ENCODE results near the gene PXDC1.

Gene PXDC1

GRCh38 chr6:3749067-3749841, 2.3 kb downstream of the PXDC1 start:
- in situ Hi-C loops (cut with MboI; ENCODE audit: low sequenced_read_pairs) = no loop called here

DNA sequence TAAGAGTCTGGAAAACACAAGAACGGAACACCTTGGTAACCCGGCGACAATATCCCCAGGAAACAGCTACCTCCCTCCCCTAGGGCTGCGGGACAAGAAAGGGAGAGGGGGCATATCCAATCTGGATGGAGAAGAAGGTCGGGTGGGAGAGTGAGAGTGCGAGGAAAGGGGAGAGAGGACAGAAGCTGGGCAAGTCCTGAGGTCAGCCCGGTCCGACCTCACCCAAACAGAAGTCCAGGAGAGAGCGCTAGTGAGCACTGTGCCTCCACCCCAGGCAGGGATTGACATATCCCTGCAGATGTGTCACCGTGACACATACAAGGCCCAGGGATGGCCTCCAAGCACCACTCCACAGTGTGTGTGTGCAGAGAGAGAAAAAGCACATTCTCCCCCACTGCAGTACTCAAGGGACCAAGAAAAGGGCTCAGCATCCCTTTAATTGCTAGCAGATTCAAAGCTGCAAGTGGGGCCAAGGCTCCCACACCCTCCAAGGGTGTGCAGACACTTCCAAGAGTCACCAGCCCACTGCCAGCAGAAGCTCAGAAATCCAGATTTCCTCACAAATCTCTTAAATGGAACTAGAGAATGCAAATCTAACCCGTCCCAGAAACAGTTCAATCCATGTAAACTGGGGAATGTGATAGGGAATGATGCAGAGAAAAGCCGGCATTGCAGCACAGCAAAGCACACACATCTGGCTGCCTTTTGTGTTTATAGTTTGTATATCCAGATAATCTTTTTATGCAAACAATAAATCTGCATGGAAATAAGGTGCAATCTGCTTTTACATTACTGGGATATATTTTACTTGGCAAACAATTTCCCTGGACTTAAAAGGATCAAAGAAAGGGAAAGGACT, 3.1 kb downstream of the PXDC1 start:
- in situ Hi-C loops (cut with MboI; ENCODE audit: low sequenced_read_pairs) = no loop called here

DNA sequence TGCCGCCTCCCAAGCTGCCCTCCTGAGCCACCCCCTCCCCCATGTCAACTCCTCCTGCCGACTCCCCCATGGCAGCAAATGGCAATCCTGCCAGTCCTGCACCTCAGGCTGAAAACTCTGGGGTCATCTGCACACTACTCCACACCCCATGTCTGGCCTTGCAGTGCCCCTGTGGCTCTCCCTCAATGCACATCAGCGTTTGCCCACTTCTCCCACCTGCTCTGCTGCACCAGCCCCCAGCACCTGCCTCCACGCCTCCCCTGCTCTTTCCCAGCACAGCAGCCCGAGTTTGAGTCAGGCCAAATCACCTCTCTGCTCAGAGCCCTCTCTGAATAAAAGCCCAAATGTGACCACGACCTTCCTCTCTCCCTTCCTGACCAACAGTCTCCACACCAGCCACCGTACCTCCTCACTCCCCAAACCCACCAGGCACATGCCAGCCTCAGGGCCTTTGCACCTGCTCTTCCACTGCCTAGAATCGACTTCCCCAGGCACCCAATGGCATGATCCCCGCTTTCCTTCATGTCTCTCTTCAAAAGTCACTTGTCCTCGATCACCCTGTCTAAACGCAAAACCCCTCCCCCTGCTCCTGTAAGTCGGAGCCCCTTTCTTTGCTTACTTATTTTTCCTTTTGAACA, 4.3 kb downstream of the PXDC1 start:
- in situ Hi-C loops (cut with MboI; ENCODE audit: low sequenced_read_pairs) = no loop called here

DNA sequence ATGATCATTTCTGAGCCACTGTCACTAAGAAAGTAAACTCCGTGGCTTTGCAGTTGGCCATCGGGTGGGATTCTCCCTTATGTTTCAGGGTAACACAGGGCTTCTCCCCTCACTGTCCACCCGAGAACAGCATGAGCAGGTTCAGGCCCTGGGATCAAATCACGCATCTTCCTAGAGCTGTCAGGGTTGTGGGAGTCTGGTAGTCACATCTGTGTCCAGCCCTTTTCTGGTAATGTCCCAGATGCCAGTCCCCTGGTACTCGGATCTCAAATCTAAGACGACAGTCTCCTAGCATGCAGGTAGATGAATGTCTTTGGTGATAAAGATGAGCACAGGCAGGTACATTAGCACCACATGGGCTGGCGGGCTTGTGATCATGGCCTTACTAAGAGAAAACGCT, 4.8 kb downstream of the PXDC1 start:
- in situ Hi-C loops (cut with MboI; ENCODE audit: low sequenced_read_pairs) = no loop called here

GRCh38 chr6:3746119-3746691, 5.3 kb downstream of the PXDC1 start:
- in situ Hi-C loops (cut with MboI; ENCODE audit: low sequenced_read_pairs) = no loop called here

DNA sequence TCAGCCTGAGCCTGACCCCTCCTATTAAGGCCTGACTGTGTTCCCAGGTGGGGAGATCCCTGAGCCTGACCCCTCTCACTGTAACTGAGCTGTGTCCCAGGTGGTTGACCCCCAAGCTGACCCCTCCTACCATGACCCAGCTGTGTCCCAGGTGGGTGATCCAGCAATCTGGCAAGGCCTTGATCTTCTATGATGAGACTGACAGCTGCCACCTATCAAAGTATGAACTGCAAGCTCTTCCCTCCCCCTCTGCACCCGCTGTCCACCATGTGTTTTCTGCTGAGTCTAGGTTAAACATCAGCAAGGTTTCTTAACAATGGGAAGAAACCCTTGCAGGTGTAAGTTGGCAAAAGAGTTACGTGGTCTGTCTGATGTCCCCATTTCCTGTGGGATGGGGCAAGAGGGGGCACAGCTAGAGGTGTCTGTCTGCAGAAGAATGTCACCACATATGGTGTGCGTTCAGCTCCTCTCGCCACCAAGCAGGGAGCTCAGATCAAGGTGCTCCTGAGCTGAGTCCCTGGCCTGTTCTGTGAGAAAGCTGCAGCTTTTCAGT, 5.9 kb downstream of the PXDC1 start:
- in situ Hi-C loops (cut with MboI; ENCODE audit: low sequenced_read_pairs) = no loop called here

GRCh38 chr6:3744901-3745470, 6.5 kb downstream of the PXDC1 start:
- in situ Hi-C loops (cut with MboI; ENCODE audit: low sequenced_read_pairs) = no loop called here

GRCh38 chr6:3744211-3744900, 7.2 kb downstream of the PXDC1 start:
- in situ Hi-C loops (cut with MboI; ENCODE audit: low sequenced_read_pairs) = no loop called here

DNA sequence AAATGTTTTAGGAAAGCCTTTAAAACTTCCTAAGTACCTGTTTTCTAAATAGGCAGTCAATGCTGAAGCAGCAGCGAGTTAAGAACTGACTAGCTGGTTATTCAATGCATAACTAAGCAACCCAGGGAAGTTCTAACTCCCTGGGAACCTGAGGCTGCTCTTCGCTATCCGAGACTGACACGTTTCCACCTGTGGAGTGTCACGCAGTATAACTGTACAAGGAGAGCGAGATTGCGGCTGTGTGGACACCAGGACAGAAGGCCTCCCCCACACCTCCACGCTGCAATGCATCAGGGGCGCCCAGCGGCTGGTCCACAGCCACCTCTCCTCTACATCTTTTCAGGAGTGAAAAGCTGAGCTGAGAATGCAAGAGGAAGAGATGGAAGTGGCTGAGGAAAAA, 8.0 kb downstream of the PXDC1 start:
- in situ Hi-C loops (cut with MboI; ENCODE audit: low sequenced_read_pairs) = no loop called here

DNA sequence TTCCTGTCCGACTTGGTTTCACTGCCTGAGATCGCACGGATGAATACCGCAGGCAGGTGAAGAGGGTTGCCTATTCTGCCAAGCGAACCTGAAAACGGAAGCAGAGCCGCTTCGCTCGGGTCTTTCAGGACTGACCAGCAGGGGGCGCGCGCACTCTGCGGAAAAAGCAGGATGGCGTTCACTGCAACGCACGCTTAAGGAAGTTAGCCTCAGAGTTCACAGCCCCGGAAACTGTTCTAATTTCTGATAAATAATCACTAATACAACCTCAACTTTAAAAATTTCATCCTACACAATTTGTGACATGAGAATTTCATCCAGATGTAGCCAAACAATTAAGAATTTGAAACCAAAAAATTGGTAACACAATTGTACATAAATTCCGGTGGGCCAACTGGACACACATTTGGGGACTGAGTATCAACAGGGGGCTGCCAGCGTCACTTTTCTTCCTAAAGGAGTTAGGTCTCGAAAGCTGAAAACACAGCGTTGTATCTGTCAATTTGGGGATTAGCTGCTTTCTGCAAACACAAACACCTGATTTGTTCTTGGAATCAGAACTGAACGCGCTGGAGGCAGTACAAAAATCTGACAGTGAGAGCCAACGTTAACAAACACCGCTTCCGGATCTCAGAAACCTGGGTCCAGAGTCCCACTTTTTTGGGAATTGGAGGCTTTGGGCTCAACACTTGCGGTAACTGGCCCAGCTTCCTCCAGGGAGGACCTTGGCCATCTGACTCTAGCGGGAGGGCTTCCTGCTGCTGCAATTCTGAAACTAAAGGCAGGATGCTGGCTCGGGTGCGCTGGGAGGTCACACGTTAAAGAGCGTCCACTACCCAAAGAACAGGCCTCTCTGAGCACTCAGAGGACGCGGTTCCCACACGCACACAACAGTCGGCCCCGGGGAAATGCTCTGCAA, 8.8 kb downstream of the PXDC1 start:
- in situ Hi-C loops (cut with MboI; ENCODE audit: low sequenced_read_pairs) = no loop called here

DNA sequence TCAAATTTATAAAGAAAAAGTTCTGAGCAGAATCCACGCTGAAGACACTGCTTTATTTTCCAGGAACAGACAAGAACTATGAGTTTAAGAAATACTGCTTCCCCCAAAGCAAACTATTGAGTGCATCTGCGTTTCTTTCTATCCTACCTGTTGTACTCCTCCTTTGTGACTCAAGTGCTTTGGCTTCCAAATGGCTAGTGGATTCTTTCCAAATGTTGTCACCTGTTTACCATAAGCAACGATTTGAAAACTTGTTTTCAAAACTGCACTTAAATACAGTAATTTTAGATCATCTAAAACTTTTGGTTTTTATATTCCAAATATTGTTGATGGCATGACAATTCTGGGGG, 9.5 kb downstream of the PXDC1 start:
- in situ Hi-C loops (cut with MboI; ENCODE audit: low sequenced_read_pairs) = no loop called here

DNA sequence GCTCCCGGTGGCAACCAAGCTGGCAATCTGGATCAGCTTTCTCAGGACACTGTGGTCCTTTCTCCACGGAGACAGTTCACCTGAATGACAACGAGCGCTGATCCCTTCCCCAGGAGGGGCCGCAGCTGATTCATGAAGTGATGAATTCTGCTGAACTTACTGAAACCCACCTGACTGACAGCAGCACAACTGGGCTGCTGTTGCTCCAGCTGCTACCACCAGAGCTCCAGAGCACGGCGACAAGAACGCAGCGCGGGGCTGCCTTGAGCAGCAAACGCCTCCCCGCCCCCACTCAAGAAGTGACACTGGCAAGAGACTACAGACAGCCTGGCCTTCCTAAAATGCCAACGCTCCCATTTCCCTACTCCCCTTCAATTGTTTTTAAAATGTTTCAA, 10.0 kb downstream of the PXDC1 start:
- in situ Hi-C loops (cut with MboI; ENCODE audit: low sequenced_read_pairs) = no loop called here

- in situ Hi-C loops (cut with MboI; ENCODE audit: low sequenced_read_pairs) = no loop called here
These were observed 10.7 kb downstream of the PXDC1 start for GRCh38 chr6:3740551-3741476.

DNA sequence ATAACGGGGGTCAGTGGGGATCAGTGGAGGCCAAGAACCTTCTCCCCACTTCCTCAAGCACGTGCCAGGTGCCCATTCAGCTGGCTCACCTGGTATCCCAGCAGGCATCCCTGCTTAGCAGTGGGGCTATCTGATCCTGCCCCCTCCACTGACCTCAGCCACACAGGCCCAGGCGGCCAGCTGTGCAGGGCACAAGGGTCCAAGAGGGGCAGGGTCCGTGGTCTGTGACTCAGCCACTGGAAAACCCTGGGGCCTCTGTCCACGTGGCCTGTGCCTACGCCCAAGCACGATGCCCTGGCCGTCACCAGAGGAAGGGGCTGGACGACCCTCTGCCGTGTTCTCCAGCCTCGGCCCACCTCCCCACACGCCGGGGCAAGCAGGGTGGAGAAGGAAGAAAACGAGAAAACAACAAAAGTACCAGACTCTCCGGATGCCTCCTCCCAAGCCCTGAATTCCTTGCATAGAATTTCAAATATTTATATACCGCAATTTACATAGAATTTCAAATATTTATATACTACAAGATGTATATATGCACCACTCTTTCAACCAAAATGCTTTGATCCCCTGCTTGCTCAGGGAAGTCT, 12.1 kb downstream of the PXDC1 start:
- in situ Hi-C loops (cut with MboI; ENCODE audit: low sequenced_read_pairs) = no loop called here

DNA sequence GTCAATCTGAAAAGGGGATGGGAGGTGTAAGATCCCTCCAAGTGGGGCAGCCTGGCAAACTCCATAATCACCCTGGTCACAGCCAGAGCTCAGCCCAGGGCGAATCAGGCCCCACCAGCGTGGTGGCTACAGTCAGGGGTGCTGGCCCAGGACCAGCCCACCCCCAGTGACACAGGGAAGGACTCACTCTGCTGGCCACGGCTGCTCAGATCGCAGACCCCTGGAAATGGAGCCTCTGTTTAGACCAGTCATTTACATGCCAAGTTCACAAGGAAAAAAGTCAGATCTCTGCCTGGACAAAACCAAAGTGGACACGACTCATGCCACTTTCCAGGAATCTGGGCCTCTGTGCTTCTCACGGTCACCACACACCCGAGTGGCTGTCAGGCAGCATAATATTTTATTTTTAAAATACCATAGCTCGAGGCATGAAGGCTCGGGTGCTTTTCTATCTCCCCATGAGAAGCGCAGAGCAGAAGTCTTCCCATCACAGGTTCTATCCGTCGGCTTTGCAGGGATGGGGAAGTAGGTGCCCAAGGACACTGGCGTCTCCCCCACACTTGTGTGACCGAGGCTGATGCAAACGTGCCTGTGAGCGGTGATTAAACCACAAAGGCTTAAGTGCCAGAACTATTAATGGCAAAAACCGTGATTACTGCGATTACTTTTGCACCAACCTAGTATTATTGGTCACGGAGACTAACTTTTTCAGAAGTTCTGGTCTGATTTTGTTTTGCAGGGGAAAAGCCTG, 13.0 kb downstream of the PXDC1 start:
- in situ Hi-C loops (cut with MboI; ENCODE audit: low sequenced_read_pairs) = no loop called here

DNA sequence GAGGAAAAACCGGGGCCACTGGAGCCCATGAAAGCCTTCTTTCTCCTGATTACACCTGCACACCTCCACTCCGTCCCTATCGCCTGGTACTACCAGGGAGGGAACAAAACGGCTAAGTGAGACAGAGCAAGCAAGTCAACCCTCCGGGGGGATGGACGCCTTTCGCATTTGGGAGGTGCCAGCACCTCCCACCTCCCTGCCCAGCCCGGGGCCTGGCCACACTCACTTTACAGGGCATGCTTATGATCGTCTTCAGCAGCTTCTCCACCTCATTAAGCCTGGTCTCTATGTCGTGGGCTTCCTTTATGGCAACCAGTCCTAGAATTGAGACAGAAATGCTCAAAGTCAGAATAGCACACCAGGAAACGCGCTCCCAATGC, 13.7 kb downstream of the PXDC1 start:
- in situ Hi-C loops (cut with MboI; ENCODE audit: low sequenced_read_pairs) = no loop called here

DNA sequence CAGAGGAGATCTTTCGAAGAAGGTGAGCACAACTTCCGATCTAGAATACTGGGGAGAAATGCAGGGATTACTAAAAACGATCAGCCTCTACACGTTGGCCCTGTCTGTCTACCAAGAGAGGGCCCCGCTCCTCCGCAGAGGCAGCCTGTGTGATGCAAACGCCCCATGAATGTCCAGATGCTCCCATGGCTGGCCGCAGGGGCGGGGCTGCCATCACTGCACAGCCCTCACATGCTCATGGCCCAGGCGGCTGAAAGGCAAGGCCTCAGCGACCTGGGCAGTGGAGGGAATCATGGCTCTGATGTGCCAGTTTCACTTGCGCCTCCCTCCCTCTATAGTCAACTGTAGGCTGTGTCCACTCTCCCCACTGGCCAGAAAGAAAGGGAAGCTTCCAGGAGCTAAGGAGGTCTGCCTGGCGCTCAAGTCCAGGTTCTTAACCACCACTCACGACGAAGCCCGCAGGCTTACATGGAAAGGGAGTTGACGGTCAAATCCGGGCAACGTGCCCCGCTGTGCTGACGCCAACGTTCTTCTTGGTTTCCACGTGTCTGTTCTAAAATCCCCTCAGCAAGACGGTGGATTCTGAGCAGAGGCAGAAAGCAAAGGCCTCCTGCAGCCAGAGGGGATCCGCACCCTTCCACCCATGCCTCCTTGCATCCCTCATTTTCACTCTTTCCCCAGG, 14.2 kb downstream of the PXDC1 start:
- in situ Hi-C loops (cut with MboI; ENCODE audit: low sequenced_read_pairs) = no loop called here

All from hTERT RPE-1 (cell line).